ENCODE results near the gene NRDE2.

DNA sequence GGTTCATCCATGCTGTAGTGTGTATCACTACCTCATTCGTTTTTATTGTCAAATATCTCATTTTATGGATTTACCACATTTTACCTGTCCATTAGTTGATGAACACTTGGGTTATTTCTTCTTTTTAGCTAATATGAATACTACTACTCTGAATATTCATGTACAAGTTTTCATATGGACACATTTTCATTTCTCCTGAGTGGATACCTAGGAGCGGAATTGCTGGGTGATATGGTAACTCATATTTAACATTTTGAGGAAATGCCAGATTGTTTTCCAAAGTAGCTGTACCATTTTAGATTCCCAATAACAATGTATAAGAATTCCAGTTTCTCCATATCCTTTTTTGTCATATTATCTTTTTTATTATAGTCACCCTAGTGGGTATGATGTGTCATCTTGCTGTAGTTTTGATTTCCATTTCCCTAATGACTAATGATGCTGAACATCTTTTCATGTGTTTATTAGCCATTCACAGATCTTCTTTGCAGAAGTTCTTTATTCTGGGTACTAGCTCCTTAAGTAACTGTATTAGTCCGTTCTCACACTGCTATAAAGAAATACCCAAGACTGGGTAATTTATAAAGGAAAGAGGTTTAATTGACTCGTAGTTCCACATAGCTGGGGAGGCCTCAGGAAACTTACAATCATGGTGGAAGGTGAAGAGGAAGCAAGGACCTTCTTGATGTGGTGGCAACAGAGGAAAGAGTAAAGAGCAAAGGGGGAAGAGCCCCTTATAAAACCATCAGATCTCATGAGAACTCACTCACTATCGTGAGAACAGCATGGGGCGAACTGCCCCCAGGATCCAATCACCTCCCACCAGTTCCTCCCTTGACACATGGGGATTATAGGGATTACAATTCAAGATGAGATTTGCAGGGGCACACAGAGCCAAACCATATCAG, 11.9 kb downstream of the NRDE2 start:
- TF ChIP-seq, protein P1, sequence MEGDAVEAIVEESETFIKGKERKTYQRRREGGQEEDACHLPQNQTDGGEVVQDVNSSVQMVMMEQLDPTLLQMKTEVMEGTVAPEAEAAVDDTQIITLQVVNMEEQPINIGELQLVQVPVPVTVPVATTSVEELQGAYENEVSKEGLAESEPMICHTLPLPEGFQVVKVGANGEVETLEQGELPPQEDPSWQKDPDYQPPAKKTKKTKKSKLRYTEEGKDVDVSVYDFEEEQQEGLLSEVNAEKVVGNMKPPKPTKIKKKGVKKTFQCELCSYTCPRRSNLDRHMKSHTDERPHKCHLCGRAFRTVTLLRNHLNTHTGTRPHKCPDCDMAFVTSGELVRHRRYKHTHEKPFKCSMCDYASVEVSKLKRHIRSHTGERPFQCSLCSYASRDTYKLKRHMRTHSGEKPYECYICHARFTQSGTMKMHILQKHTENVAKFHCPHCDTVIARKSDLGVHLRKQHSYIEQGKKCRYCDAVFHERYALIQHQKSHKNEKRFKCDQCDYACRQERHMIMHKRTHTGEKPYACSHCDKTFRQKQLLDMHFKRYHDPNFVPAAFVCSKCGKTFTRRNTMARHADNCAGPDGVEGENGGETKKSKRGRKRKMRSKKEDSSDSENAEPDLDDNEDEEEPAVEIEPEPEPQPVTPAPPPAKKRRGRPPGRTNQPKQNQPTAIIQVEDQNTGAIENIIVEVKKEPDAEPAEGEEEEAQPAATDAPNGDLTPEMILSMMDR (conservative IDR thresholded peaks at IDR 0.05; ENCODE audit: low read length): no peak
- TF ChIP-seq EZH2phosphoT487 (IDR thresholded peaks at IDR 0.05; ENCODE audit: borderline replicate concordance, low read depth, low read length): no peak
